ENCODE results near the gene CPLANE1.
"Not testable (repeated sequence)": the region's sequence is repeated elsewhere in the genome, so short reads cannot be mapped to it uniquely, and the experiment has no call there.

The CPLANE1 gene

DNA sequence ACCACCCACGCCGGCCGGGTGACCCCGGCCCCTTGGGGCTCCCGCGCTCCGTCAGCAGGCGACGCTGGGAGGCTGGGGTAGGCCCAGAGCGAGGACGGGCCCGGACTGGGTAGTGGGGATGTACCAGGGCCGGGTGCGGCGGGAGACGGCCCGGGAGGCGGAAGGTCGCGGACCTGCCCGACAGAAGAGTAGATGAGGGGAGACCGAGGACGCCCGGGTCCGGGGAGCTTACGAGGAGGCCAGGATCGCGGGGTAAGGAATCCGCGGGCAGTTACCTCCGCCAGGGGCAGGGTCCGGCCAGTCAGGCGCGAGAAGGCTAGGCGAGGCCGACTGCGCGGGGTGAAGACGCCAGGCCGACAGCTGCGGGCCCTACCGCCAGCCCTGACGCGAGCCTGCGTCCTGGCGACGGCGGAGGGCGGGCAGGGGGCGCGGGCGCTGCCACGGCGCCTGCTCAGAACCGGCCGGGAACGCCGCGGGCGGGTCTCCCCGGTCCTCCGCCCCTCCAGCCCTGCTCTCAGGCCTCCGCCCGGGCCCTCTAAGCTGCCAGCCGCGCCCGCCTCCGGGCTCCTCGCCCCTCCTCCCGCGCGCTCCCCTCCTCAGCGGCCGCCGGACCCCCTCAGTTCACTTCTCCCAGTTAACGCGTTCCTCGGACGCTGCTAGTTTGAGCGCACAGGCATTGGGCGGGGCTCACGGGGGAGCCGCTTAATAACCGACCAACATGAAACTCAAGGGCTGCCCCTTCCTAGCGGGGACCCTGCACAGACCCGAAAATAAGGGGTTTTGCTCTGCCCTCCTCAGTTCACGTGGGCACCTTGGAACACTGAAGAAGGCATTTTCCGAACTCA is at the start of gene CPLANE1:
Gene CPLANE1, minus strand, starts transcription at position 407 of the 845 bp plus-strand sequence. CDS start 1,678 bp downstream, outside the sequence.
- DNase-seq (ENCODE audit: low read depth): peak; percentile 43

DNA sequence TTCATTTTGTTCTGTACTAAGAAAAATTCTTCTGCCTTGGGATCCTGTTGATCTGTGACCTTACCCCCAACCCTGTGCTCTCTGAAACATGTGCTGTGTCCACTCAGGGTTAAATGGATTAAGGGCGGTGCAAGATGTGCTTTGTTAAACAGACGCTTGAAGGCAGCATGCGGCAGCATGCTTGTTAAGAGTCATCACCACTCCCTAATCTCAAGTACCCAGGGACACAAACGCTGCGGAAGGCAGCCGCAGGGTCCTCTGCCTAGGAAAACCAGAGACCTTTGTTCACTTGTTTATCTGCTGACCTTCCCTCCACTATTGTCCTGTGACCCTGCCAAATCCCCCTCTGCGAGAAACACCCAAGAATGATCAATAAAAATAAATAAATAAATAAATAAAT is 47.1 kb upstream of the CPLANE1 start:
- DNase-seq (ENCODE audit: low read depth): not testable (repeated sequence)

DNA sequence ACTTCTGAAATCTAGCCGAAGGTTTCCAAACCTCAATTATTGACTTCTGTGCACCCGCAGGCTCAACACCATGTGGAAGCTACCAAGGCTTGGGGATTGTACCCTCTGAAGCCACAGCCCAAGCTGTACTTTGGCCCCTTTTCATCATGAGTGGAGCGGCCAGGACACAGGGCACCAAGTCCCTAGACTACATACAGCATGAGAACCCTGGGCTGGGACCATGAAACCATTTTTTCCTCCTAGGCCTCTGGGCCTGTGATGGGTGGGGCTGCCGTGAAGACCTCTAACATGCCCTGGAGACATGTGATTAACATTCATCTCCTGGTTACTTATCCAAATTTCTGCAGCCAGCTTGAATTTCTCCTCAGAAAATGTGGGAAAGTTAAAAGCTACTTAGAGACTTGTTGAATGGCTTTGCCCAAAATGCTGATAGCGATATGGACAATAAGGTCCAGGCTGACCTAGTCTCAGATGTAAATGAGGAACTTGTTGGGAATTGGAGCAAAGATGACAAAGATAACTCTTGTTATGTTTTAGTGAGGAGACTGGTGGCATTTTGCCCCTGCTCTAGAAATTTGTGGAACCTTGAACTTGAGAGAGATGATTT is 34.1 kb upstream of the CPLANE1 start:
- no peak for DNase-seq (ENCODE audit: low read depth)

DNA sequence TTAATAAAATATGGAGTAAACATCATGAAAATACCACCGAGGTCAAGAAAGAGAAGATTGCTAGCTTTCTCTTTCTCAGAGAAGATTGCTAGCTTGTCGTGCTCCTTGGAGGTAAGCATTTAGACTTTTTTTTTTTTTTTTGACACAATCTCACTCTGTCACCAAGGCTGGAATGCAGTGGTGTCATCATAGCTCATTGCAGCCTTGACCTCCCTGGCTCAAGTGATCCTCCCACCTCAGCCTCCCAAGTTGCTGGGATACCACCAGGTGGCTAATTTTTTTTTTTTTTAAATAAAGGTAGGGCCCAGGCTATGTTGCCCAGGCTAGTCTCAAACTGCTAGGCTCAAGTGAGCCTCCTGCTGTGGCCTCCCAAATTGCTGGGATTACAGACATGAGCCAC is 26.3 kb upstream of the CPLANE1 start:
- DNase-seq (ENCODE audit: low read depth): no peak

DNA sequence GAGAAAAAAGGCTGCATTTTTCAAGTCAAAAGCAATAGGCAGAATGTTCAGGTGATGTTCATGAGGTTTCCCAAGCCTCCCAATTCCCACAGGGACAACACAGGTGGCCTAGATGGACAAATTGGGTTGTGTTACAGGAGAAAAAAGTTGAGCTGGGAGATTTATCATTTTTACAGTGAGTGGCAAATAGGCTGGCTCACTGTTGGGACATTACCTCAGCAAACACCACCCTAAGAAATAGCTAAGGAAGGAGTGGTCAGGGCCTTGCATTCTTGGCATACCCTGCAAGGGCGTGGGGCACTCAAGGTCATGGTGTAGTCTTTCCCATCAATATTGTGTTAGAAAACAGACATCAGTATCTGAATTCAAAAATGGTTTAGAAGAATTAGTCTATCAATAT is 23.3 kb upstream of the CPLANE1 start:
- DNase-seq (ENCODE audit: low read depth): peak; percentile 92

DNA sequence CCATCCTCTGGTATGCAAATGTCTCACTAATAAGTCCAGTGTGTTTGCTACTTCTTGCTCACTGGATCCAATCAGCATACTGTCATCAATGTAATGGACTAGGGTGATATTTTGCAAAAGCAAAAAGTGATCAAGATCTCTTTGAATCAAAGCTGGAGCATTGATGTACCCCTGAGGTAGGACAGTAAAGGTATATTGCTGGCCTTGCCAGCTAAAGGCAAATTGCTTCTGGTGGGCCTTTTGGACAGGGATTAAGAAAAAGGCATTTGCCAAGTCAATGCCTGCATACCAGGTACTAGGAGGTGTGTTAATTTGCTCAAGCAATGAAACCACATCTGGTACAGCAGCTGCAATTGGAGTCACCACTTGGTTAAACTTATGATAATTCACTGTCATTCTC is 18.9 kb upstream of the CPLANE1 start:
- not testable (repeated sequence) for DNase-seq (ENCODE audit: low read depth)

DNA sequence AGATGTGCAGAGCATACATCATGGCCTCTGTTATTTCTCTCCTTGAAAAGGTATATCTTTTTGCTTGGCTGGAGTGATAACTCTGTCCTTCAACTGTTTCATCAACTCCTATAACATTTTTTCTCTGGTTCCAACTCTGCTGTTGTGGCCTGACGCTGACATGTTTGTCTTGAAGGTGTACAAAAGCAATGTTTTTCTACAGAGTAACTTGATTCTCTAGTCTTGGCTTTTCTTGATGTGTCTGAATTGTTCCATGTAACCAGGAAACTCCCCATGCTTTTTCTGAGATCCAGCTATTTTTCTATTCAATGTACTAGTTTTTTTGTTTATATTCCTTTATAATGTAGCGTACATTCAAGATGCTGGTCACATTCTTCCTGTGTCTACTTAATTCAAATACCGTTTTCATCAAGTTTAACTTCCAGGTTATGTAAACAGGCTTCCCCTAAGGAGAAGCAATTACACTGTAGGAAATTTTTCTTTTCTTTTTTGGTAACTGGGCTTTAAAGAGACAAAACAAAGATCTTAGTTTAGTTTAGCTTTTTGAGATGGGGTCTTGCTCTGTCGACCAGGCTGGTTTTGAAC is 6.7 kb upstream of the CPLANE1 start:
- DNase-seq (ENCODE audit: low read depth): no peak

DNA sequence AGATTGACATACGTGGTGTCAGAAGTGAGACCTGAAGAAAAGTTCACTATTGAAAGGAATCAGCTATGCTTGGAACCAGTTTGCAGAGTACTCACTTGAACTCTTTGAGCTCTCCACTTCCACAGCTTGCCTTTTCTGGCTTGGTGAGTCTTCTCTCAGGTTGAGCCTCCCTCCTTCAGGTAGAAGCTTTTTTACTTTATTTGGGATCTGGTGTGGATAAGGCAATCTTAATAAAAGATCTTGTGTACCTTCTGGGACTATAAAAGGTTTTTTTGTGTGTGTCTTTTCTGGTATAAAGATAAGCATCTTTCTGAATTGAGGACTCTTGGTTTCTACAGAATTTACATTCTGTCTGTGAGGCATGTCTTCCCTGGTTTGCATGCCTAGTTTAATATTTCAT is 5.4 kb upstream of the CPLANE1 start:
- DNase-seq (ENCODE audit: low read depth): no peak

DNA sequence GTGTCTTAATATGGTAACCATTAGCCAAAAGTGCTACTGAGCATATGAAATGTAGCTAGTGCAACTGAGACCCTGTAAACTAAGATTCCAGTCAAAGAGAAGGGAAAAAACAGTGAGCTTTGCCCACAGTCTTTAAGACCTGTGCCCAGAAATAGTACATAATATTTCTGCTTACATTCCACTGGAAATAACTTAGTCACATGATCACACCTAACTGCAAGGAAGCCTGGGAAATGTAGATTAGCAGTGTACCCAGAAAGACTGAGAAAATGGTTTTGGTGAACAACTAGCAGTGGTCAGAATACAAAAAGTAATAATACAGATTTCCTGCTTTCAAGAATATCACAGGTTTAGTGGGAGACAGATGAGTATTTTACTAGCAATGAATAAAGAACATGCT is 2.5 kb upstream of the CPLANE1 start:
- no peak for DNase-seq (ENCODE audit: low read depth)

DNA sequence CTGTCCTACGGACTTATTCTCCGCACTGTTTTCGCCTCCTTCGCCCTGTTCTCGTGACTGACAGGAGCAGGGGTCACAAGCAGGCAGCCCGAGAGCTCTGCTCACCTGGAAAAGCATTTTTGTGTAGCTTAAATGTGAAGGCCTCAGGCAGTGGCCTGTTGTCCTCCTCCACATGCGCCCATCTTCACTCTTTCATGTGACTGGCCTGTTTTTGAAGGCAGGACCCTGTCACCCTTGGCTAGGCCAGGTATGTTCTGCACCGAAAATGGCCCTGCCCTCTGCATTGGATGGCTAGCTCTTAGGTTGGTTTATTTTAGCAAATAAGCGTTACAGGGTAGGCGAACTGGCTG is 614 bp upstream of the CPLANE1 start:
- no peak for DNase-seq (ENCODE audit: low read depth)

DNA sequence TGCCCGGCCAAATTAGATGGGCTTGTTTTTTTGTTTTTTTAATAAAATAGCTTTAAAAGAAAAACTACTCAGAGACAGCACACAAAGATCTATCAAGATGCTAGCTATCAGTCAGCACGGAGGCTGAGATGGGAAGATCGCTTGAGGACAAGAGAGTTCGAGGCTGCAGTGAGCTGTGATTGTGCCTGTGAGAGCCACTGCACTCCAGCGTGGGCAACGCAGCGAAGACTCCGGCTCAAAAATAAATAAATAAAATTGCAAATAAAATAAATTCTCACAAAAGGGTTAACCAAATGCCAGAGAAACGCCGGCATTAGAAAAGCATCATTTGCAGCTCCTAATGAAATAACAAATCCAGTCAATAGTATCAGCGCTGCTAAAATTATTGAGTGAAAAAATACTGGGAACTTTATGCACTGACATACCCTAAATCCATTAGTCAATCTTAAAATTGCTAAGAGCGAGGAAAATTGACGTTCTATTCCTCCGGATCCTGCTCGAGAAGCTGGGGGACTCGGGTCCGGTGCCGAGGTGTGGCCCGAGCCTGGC is 681 bp downstream of the CPLANE1 start:
- DNase-seq (ENCODE audit: low read depth): peak; percentile 17

DNA sequence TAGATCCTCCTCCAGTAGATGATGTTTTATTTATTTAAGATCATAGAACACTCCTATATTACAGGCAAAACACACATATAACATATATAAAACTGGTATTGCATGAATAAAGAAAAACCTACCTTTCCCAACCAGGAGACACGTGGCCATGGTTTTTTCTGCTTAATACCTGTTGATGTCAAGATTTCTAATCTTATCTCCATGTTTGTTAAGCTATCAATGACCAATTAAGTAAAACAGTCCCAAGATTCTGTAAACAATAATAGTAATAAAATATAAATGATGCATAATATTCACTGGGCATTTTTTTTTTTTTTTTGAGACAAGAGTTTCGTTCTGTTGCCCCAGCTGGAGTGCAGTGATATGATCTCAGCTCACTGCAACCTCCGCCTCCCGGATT is 1.7 kb downstream of the CPLANE1 start:
- no peak for DNase-seq (ENCODE audit: low read depth)

DNA sequence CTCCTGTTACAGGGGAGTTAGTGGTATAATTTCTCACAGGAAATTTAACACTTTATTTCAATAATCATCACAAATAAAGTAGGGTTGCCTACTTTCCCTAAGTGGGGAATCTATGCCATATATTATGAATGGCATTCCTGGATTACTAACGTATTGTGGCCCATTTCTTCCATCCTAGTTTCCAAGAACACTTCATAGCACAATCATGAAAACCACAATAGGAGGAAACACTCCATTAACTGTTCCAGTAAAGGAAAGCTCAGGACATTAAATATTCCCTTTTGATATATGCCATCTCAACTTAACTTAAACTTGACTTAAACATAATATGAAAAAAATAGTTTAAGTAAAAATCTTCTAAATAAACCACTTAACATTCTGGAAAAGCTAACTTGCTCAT is 2.1 kb downstream of the CPLANE1 start:
- no peak for DNase-seq (ENCODE audit: low read depth)

DNA sequence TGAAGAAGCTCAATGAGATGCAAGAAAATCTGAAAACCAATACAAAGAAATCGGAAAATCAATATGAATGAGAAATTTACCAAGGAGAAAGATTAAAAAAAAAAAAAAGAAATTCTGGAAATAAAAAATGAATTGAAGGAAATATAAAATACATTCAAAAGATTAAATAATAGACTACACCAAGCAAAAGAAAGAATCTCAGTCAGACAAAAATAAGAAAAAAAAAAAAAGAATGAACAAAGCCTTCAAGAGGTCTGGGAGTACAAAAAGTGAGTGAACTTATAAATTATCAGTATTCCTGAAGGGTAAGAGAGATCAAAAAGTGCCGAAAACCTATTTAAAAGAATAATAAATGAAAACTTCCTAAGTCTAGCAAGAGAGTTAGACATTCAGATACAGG is 14.9 kb downstream of the CPLANE1 start:
- DNase-seq (ENCODE audit: low read depth): no peak

DNA sequence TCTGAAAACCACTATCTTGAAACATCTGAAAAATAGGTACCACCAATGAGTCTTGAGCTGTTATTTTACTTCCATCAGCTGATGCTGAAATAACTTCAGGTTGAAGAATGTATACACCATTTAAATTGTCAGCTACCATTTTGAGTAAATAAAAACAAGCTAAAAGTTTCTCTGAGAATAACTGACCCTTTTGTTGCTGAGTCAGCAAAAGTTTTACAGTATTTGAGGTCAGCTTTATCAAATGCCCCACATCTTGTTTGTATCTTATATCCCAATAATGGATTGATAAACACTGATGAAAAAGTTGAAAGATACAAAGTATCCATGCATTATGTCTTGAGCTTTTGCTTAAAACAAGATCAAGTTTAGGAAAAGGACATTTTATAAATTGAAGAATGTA is 22.8 kb downstream of the CPLANE1 start:
- no peak for DNase-seq (ENCODE audit: low read depth)

DNA sequence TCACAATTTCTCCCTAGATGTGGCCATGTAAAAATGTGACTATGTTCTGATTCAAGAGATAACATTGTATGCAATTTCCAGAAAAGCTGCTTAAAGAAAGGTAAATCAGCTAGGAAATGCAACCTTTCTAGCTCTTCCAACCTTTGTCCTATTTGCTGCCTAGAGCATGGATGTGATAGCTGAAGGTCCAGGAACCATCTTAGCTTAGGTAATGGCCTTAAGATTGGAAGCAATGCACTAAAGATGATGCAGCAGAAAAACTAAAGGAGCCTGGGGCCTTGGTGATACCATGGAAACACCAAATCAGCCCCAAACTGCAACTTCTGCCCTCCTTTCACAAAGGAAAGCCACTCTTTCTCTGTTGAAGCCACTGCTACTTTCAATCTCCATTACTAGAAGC is 27.0 kb downstream of the CPLANE1 start:
- no peak for DNase-seq (ENCODE audit: low read depth)

DNA sequence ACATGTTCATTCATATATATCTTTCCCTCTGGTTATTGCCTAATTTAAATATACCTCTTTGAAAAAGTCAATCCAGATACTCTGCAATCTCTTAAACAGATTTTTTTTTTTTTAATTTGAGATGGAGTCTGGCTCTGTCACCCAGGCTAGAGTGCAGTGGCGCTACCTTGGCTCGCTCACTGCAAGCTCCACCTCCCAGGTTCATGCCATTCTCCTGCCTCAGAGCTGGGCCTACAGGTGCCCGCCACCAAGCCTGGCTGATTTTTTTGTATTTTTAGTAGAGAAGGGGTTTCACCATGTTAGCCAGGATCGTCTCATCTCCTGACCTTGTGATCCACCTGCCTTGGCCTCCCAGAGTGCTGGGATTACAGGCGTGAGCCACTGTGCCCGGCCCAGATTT is 28.8 kb downstream of the CPLANE1 start:
- not testable (repeated sequence) for DNase-seq (ENCODE audit: low read depth)

DNA sequence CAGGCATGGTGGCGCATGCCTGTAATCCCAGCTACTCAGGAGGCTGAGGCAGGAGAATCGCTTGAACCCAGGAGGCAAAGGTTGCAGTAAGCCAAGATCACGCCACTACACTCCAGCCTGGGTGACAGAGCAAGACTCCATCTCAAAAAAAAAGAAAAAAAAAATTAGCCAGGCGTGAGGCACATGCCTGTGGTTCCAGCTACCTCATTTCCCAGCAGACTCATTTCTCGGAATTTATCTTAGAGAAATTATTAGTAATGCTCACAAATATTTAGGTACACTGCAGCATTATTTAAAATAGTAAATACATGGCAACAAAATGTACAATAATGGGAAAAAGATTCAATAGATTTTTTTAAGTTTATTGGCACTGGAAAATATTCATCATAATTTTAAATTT is 29.8 kb downstream of the CPLANE1 start:
- DNase-seq (ENCODE audit: low read depth): peak; percentile 9

DNA sequence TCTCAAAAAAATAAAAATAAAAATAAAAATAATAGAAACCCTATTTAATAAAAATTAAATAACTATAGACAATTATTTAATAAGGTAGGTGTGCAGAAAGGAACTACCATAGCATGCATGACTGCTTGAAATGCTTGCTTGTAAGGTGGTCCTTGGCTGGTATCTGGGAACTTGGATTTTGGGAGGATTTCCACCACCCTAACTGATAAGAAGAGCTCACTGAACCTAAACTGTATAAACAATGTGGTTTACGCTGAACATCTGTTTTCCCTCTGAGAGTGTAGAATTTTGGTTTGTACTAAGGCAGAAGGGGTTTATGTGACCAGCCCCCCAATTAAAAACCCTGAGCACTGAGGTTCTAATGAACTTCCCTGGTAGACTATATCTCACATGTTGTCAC is 31.2 kb downstream of the CPLANE1 start:
- DNase-seq (ENCODE audit: low read depth): no peak

DNA sequence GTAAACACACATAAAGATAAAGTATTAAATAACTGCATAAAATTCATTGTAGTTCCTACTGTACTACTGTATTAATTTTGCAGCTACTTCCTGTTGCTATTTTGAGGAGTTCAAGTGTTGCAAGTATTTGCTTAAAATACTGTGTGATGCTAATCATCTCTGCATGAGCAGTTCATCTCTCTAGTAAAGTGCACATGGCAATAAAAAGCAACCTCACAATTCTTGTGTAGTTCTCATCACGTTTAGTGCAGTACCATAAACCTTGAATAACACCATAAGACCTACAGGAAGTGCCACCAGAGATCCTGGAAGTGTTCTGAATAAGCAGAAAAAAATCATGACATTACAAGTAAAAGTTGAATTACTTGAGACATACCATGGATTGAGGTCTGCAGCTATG is 34.6 kb downstream of the CPLANE1 start:
- no peak for DNase-seq (ENCODE audit: low read depth)

DNA sequence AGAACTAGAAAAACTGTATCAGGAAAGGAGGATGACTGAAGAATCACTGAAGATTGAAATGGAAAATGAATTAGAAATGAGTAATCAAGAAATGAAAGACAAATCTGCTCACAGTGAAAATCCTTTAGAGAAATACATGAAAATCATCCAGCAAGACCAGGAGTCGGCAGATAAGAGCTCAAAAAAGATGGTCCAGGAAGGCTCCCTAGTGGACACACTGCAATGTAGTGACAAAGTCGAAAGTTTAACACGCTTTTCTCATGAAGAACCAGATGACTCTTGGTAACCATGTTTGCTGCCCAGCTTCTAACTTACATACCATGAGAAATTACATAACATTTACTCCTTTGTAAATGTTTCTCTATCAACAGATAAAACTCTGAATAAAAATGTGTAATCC is 37.1 kb downstream of the CPLANE1 start:
- no peak for DNase-seq (ENCODE audit: low read depth)

DNA sequence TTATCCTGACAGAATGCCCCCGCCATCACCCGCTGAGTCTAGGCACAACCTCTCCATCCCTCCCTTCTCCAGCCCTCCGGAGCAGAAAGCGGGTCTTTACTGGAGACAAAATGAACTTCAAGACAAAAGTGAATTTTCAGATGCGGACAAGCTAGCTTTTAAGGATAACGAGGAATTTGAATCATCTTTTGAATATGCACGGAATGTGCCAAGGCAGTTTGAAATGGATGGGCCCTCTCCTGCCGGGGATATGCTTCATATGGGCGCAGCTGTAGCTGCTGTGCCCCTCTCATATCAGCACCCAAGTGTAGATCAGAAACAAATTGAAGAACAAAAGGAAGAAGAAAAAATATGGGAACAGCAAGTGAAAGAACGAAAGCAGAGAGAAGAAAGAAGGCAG is 37.5 kb downstream of the CPLANE1 start:
- DNase-seq (ENCODE audit: low read depth): no peak
